GM19240 (cell line): ENCODE data around the gene KIRREL3.

Experiments
- DNase-seq: peaks from one replicate; pipeline ENCODE4 v3.0.0; 2011; ENCODE audit warnings: low spot score; ENCODE audit not compliant: insufficient read length

KIRREL3 gene

GRCh38 chr11:126716456-126717083 is 284.0 kb downstream of the KIRREL3 start:
- peak; percentile 45 for DNase-seq

GRCh38 chr11:126713806-126714205 is 286.8 kb downstream of the KIRREL3 start:
- DNase-seq = no peak

GRCh38 chr11:126711977-126712625 is 288.5 kb downstream of the KIRREL3 start:
- no peak for DNase-seq

GRCh38 chr11:126710804-126711399 is 289.7 kb downstream of the KIRREL3 start:
- no peak for DNase-seq

GRCh38 chr11:126707498-126707897 is 293.1 kb downstream of the KIRREL3 start:
- DNase-seq = no peak

- no peak for DNase-seq
Observed at GRCh38 chr11:126704096-126704495, 296.5 kb downstream of the KIRREL3 start.

GRCh38 chr11:126703662-126704061 is 296.9 kb downstream of the KIRREL3 start:
- no peak for DNase-seq

- no peak for DNase-seq
Observed at GRCh38 chr11:126702987-126703386, 297.6 kb downstream of the KIRREL3 start.

- no peak for DNase-seq
Observed at GRCh38 chr11:126702165-126702720, 298.3 kb downstream of the KIRREL3 start.

GRCh38 chr11:126701520-126701897 is 299.1 kb downstream of the KIRREL3 start:
- no peak for DNase-seq

GRCh38 chr11:126700768-126701519 is 299.6 kb downstream of the KIRREL3 start:
- peak; percentile 13 for DNase-seq

- DNase-seq = no peak
Observed at GRCh38 chr11:126698576-126698975, 302.0 kb downstream of the KIRREL3 start.

- DNase-seq = no peak
Observed at GRCh38 chr11:126697936-126698335, 302.6 kb downstream of the KIRREL3 start.

- no peak for DNase-seq
Observed at GRCh38 chr11:126696982-126697381, 303.6 kb downstream of the KIRREL3 start.

GRCh38 chr11:126695293-126695692 is 305.3 kb downstream of the KIRREL3 start:
- DNase-seq = no peak

- DNase-seq = no peak
Observed at GRCh38 chr11:126694065-126694625, 306.4 kb downstream of the KIRREL3 start.

- DNase-seq = no peak
Observed at GRCh38 chr11:126687477-126687876, 313.1 kb downstream of the KIRREL3 start.

- no peak for DNase-seq
Observed at GRCh38 chr11:126686938-126687337, 313.6 kb downstream of the KIRREL3 start.

GRCh38 chr11:126683766-126684728 is 316.5 kb downstream of the KIRREL3 start:
- DNase-seq = no peak

GRCh38 chr11:126682590-126682989 is 318.0 kb downstream of the KIRREL3 start:
- DNase-seq = no peak
